Peyer's patch (tissue), 4 donors: ENCODE results near the gene ZCCHC8.

Experiments used
- POLR2A ChIP-seq, 2 donors: fragments of 450-650 bp; IDR thresholded peaks; one replicate each; pipeline ENCODE4 v1.5.1; 2017; ENCODE audit warnings: antibody characterized with exemption in 2 of 2, mild to moderate bottlenecking in 2 of 2, moderate library complexity in 2 of 2
- TF ChIP-seq, protein P1 (sequence below), 6 experiments: fragments of 450-650 bp in 4 of 6; fragments of 200-600 bp in 2 of 6; sonication (generic) in 1 of 6; IDR thresholded peaks; one replicate each; pipeline ENCODE4 v1.5.1; 2017 to 2019; ENCODE audit warnings: antibody characterized with exemption in 6 of 6, mild to moderate bottlenecking in 3 of 6, moderate library complexity in 1 of 6

DNA sequence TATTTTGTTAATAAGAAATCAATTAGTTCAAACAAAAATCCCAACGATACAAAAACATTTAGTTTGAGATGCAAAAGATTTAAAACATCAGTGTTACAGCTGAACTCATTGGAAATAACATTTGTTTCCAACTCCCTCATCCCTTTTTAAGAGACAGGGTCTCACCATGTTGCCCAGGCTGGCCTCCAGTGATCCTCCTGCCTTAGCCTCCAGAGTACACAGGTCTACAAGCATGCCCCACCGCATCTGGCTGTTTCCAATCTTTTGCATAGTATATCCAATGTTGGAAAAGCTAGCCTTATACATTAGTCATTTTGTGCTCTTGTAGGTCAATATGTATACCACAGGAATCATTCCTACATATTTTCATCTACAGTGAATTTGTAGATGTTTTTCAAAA lies 14.5 kb upstream of the ZCCHC8 start:
- TF ChIP-seq, protein P1, sequence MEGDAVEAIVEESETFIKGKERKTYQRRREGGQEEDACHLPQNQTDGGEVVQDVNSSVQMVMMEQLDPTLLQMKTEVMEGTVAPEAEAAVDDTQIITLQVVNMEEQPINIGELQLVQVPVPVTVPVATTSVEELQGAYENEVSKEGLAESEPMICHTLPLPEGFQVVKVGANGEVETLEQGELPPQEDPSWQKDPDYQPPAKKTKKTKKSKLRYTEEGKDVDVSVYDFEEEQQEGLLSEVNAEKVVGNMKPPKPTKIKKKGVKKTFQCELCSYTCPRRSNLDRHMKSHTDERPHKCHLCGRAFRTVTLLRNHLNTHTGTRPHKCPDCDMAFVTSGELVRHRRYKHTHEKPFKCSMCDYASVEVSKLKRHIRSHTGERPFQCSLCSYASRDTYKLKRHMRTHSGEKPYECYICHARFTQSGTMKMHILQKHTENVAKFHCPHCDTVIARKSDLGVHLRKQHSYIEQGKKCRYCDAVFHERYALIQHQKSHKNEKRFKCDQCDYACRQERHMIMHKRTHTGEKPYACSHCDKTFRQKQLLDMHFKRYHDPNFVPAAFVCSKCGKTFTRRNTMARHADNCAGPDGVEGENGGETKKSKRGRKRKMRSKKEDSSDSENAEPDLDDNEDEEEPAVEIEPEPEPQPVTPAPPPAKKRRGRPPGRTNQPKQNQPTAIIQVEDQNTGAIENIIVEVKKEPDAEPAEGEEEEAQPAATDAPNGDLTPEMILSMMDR (IDR thresholded peaks at IDR 0.05): no peak
- TF ChIP-seq POLR2A (IDR thresholded peaks at IDR 0.05): no peak
